Measurements from ENCODE around the gene PNP.

GRCh38 chr14:20492486-20492885, 23.3 kb downstream of the PNP start:
- TF ChIP-seq POLR2A (IDR thresholded peaks at IDR 0.05; ENCODE audit: low read length) (no peak), GATA1 (IDR thresholded peaks at IDR 0.05; ENCODE audit: low read depth, low read length) (no peak)

All from erythroblast (primary cell).